ENCODE measurements around the gene RPUSD1. TPM values are rescaled to one million over a fixed set of nuclear protein-coding genes. Genes with fewer than 3 reads are reported as not detected.
"Not testable (repeated sequence)": the region's sequence is repeated elsewhere in the genome, so short reads cannot be mapped to it uniquely, and the experiment has no call there.

The RPUSD1 gene
- total RNA-seq, 1 donor from 2014 or later: 28.5 TPM

DNA sequence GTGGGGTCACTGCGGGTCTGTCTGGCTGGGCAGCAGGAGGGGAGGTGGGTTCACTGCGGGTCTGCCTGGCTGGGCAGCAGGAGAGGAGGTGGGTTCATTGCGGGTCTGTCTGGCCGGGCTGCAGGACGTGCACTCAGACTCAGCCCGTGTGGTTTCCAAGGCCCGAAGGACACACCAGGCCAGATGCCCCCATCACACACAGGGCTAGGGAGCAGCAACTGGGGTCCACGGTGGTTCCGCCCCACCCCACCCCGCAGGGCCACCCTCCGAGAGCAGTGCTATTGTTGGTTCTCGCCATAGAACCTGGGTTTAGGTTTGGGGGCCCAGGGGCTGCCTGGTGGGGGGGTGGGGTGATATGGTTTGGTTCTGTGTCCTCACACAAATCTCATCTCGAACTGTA, 41.5 kb downstream of the RPUSD1 start:
- Mint-ChIP-seq H3K27ac (ENCODE audit: unreplicated experiment) (no peak overlapping the region), H3K36me3 (ENCODE audit: unreplicated experiment) (no peaks in the 10 kb centered on the region), H3K27me3 (ENCODE audit: unreplicated experiment) (peaks cover 3% of the 10 kb centered on the region), H3K9me3 (ENCODE audit: unreplicated experiment) (no peaks in the 10 kb centered on the region), H3K4me3 (ENCODE audit: unreplicated experiment) (no peak overlapping the region), H3K4me1 (ENCODE audit: low read depth, unreplicated experiment) (peaks cover 6% of the 10 kb centered on the region)
- TF ChIP-seq, protein P1, sequence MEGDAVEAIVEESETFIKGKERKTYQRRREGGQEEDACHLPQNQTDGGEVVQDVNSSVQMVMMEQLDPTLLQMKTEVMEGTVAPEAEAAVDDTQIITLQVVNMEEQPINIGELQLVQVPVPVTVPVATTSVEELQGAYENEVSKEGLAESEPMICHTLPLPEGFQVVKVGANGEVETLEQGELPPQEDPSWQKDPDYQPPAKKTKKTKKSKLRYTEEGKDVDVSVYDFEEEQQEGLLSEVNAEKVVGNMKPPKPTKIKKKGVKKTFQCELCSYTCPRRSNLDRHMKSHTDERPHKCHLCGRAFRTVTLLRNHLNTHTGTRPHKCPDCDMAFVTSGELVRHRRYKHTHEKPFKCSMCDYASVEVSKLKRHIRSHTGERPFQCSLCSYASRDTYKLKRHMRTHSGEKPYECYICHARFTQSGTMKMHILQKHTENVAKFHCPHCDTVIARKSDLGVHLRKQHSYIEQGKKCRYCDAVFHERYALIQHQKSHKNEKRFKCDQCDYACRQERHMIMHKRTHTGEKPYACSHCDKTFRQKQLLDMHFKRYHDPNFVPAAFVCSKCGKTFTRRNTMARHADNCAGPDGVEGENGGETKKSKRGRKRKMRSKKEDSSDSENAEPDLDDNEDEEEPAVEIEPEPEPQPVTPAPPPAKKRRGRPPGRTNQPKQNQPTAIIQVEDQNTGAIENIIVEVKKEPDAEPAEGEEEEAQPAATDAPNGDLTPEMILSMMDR (IDR thresholded peaks at IDR 0.05; ENCODE audit: partially characterized antibody, unreplicated experiment): no peak
- no peak for DNase-seq

GRCh38 chr16:745739-746138, 42.4 kb downstream of the RPUSD1 start:
- no peak for DNase-seq

GRCh38 chr16:743794-744500, 44.2 kb downstream of the RPUSD1 start:
- peaks cover 1% of the 10 kb centered on the region for H3K9me3 Mint-ChIP-seq (ENCODE audit: unreplicated experiment)
- H3K27me3 Mint-ChIP-seq (ENCODE audit: unreplicated experiment): peaks cover 8% of the 10 kb centered on the region
- no peaks in the 10 kb centered on the region for H3K36me3 Mint-ChIP-seq (ENCODE audit: unreplicated experiment)
- H3K4me3 Mint-ChIP-seq (ENCODE audit: unreplicated experiment): no peak overlapping the region
- H3K27ac Mint-ChIP-seq (ENCODE audit: unreplicated experiment): no peak overlapping the region
- no peaks in the 10 kb centered on the region for H3K4me1 Mint-ChIP-seq (ENCODE audit: low read depth, unreplicated experiment)
- DNase-seq: no peak
- TF ChIP-seq, protein P1 (IDR thresholded peaks at IDR 0.05; ENCODE audit: partially characterized antibody, unreplicated experiment): peak; percentile 42

More at GRCh38 chr16:745739-746138, 42.4 kb downstream of the RPUSD1 start:
- Mint-ChIP-seq H3K27me3 (ENCODE audit: unreplicated experiment) (no peaks in the 10 kb centered on the region), H3K4me3 (ENCODE audit: unreplicated experiment) (no peak overlapping the region), H3K27ac (ENCODE audit: unreplicated experiment) (no peak overlapping the region), H3K36me3 (ENCODE audit: unreplicated experiment) (no peaks in the 10 kb centered on the region), H3K9me3 (ENCODE audit: unreplicated experiment) (peaks cover 1% of the 10 kb centered on the region), H3K4me1 (ENCODE audit: low read depth, unreplicated experiment) (no peaks in the 10 kb centered on the region)
- TF ChIP-seq, protein P1 (IDR thresholded peaks at IDR 0.05; ENCODE audit: partially characterized antibody, unreplicated experiment): peak; percentile 12

DNA sequence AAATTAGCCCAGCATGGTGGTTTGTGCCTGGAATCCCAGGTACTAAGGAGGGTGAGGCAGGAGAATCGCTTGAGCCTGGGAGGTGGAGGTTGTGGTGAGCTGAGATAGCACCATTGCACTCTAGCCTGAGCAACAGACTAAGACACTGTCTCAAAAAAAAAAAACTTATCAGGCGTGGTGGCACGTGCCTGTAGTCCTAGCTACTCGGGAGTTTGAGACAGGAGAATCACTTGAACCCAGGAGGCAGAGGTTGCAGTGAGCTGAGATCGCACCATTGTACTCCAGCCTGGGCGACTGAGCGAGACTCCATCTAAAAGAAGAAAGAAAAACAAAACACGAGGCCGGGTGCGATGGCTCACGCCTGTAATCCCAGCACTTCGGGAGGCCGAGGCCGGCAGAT, 45.3 kb downstream of the RPUSD1 start:
- not testable (repeated sequence) for DNase-seq; H3K4me3 Mint-ChIP-seq (ENCODE audit: unreplicated experiment)

GRCh38 chr16:741986-742629, 46.1 kb downstream of the RPUSD1 start:
- no peak for DNase-seq
- TF ChIP-seq, protein P1 (IDR thresholded peaks at IDR 0.05; ENCODE audit: partially characterized antibody, unreplicated experiment): no peak
- no peaks in the 10 kb centered on the region for H3K36me3 Mint-ChIP-seq (ENCODE audit: unreplicated experiment)
- no peak overlapping the region for H3K27ac Mint-ChIP-seq (ENCODE audit: unreplicated experiment)
- H3K9me3 Mint-ChIP-seq (ENCODE audit: unreplicated experiment): peaks cover 4% of the 10 kb centered on the region
- H3K27me3 Mint-ChIP-seq (ENCODE audit: unreplicated experiment): peaks cover 8% of the 10 kb centered on the region
- peak overlapping the region; percentile 84 for H3K4me3 Mint-ChIP-seq (ENCODE audit: unreplicated experiment)
- H3K4me1 Mint-ChIP-seq (ENCODE audit: low read depth, unreplicated experiment): no peaks in the 10 kb centered on the region

More for the DNA sequence above, 45.3 kb downstream of the RPUSD1 start:
- H3K27ac Mint-ChIP-seq (ENCODE audit: unreplicated experiment); H3K4me1 Mint-ChIP-seq (ENCODE audit: low read depth, unreplicated experiment); H3K9me3 Mint-ChIP-seq (ENCODE audit: unreplicated experiment); H3K36me3 Mint-ChIP-seq (ENCODE audit: unreplicated experiment); H3K27me3 Mint-ChIP-seq (ENCODE audit: unreplicated experiment): not testable (repeated sequence)

All from glutamatergic neuron (in vitro differentiated cells).